CD4-positive, alpha-beta T cell treated with Interleukin-1 beta for 1 hour (primary cell): ENCODE data around the gene MPPED1.

Experiments
- DNase-seq, 2 donors: peaks; one replicate each; pipeline ENCODE4 v3.0.0-alpha.2; 2020 to 2022

The MPPED1 gene

GRCh38 chr22:43529934-43530333, 118.1 kb downstream of the MPPED1 start:
- DNase-seq = no peak

- DNase-seq = no peak
Observed at GRCh38 chr22:43530349-43531201, 118.8 kb downstream of the MPPED1 start.

- DNase-seq = no peak
Observed at GRCh38 chr22:43531651-43532050, 119.8 kb downstream of the MPPED1 start.

GRCh38 chr22:43532301-43533155, 120.7 kb downstream of the MPPED1 start:
- no peak for DNase-seq

- no peak for DNase-seq
Observed at GRCh38 chr22:43533156-43533530, 121.3 kb downstream of the MPPED1 start.

- DNase-seq = no peak
Observed at GRCh38 chr22:43533656-43534428, 122.0 kb downstream of the MPPED1 start.

GRCh38 chr22:43534916-43535315, 123.1 kb downstream of the MPPED1 start:
- DNase-seq = no peak

GRCh38 chr22:43535336-43535735, 123.5 kb downstream of the MPPED1 start:
- no peak for DNase-seq

GRCh38 chr22:43535741-43536140, 123.9 kb downstream of the MPPED1 start:
- DNase-seq = no peak

- DNase-seq = no peak
Observed at GRCh38 chr22:43537019-43537585, 125.3 kb downstream of the MPPED1 start.

GRCh38 chr22:43539572-43540528, 128.0 kb downstream of the MPPED1 start:
- DNase-seq = no peak

GRCh38 chr22:43540529-43540923, 128.7 kb downstream of the MPPED1 start:
- no peak for DNase-seq

GRCh38 chr22:43541022-43541421, 129.2 kb downstream of the MPPED1 start:
- no peak for DNase-seq

GRCh38 chr22:43541462-43542407, 129.9 kb downstream of the MPPED1 start:
- DNase-seq = no peak

- no peak for DNase-seq
Observed at GRCh38 chr22:43542681-43543521, 131.1 kb downstream of the MPPED1 start.

- no peak for DNase-seq
Observed at GRCh38 chr22:43543522-43544288, 131.9 kb downstream of the MPPED1 start.

GRCh38 chr22:43544289-43544673, 132.5 kb downstream of the MPPED1 start:
- DNase-seq = no peak

- DNase-seq = no peak
Observed at GRCh38 chr22:43546186-43546585, 134.4 kb downstream of the MPPED1 start.
